ENCODE data around the gene SMAD4. TPM values are rescaled to one million over a fixed set of nuclear protein-coding genes. Genes with fewer than 3 reads are reported as not detected.

The SMAD4 gene
- total and polyA plus RNA-seq, 2 experiments from 2014 or later = 41.9 to 103 TPM

DNA sequence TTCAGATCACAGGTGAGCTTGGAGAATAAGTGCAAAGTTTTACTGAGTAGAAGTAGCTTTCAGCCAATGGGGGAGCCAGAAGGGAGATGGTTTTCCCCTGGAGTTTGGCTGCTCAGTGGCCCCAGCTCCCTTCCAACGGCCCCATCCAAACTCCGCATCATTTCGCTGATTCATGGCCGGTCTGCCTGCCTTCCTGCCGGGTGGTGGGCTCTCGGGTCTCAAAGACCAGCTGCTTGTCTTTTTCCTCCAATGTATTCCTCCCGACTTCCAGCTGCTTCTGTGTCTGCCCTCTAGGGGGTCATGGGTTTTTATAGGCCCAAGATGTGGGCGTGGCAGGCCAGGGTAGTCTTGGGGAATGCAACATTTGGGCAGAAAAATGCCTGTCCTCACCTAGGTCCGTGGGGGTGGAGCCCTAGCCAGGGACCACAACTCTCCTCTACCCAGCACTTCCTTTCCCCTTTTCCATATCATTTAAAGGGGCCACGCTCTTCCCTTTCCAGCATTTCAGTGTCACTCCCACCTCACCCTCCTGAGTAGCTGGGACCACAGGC, 94.0 kb downstream of the SMAD4 start (continued):
- TF ChIP-seq, protein P1, sequence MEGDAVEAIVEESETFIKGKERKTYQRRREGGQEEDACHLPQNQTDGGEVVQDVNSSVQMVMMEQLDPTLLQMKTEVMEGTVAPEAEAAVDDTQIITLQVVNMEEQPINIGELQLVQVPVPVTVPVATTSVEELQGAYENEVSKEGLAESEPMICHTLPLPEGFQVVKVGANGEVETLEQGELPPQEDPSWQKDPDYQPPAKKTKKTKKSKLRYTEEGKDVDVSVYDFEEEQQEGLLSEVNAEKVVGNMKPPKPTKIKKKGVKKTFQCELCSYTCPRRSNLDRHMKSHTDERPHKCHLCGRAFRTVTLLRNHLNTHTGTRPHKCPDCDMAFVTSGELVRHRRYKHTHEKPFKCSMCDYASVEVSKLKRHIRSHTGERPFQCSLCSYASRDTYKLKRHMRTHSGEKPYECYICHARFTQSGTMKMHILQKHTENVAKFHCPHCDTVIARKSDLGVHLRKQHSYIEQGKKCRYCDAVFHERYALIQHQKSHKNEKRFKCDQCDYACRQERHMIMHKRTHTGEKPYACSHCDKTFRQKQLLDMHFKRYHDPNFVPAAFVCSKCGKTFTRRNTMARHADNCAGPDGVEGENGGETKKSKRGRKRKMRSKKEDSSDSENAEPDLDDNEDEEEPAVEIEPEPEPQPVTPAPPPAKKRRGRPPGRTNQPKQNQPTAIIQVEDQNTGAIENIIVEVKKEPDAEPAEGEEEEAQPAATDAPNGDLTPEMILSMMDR (conservative IDR thresholded peaks at IDR 0.05; ENCODE audit: low read depth in 2 of 2) = no peak
- TF ChIP-seq EZH2 (IDR thresholded peaks at IDR 0.05; ENCODE audit: low read depth, unreplicated experiment) (no peak), STAT1 (IDR thresholded peaks at IDR 0.05; ENCODE audit: unreplicated experiment) (no peak)

DNA sequence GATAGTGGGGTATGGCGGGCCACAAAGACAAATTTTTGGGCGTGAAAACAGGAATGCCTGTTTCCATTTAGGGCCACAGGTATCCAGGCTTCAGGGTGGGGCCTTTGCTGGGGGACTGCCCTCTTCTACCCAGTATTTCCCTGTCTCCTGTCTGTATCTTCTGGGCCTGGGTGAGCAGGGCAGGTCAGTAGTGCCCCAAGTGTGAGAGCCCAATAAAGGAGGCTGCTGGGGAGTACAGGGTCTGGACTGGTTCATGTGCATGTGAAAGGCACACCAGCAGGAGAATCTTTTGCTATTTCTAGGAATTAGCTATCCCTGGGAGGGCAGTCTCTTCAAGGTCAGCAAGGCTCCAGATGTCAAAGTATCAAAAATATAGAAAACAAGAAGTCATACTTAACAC, 96.0 kb downstream of the SMAD4 start:
- Histone ChIP-seq H3K27ac (ENCODE audit: low read depth) (no peak overlapping the region), H3K27me3 (ENCODE audit: insufficient read depth) (no peaks in the 10 kb centered on the region), H3F3A (replicated peaks; ENCODE audit: low read depth) (peaks cover 5% of the 10 kb centered on the region; the same call in 1 of the 2 replicates), H3K4me1 (ENCODE audit: insufficient read depth) (no peaks in the 10 kb centered on the region; the same call in 1 of the 2 replicates), H3K79me2 (replicated peaks; ENCODE audit: insufficient read depth) (no peaks in the 10 kb centered on the region), H3K4me2 (no peak overlapping the region), H3K4me3 (no peak overlapping the region), H2AFZ (no peak overlapping the region), H3K9me2 (ENCODE audit: insufficient read depth) (0 out of 2 replicates have a peak, but pooled peaks cover 2% of the 10 kb centered on the region), H3K36me3 (ENCODE audit: insufficient read depth) (no peaks in the 10 kb centered on the region), H4K20me1 (replicated peaks; ENCODE audit: insufficient read depth) (no peaks in the 10 kb centered on the region)
- TF ChIP-seq EZH2 (IDR thresholded peaks at IDR 0.05; ENCODE audit: low read depth, unreplicated experiment) (no peak), ZNF114 (CRISPR knock-in tag; IDR thresholded peaks at IDR 0.05) (no peak), STAT1 (IDR thresholded peaks at IDR 0.05; ENCODE audit: unreplicated experiment) (no peak)
- peaks cover 32% of the 10 kb centered on the region for H3K9me3 Mint-ChIP-seq
- H3K4me3 Mint-ChIP-seq = no peak overlapping the region
- H3K4me1 Mint-ChIP-seq = no peaks in the 10 kb centered on the region; the same call in 2 of the 3 replicates
- H3K27ac Mint-ChIP-seq = no peak overlapping the region
- peaks cover 22% of the 10 kb centered on the region for H3K36me3 Mint-ChIP-seq (ENCODE audit: low read depth)
- H3K27me3 Mint-ChIP-seq (ENCODE audit: insufficient read depth, low read depth, poor library complexity) = peaks cover 6% of the 10 kb centered on the region
- ATAC-seq = no peak
- no peak for DNase-seq (ENCODE audit: low spot score)

DNA sequence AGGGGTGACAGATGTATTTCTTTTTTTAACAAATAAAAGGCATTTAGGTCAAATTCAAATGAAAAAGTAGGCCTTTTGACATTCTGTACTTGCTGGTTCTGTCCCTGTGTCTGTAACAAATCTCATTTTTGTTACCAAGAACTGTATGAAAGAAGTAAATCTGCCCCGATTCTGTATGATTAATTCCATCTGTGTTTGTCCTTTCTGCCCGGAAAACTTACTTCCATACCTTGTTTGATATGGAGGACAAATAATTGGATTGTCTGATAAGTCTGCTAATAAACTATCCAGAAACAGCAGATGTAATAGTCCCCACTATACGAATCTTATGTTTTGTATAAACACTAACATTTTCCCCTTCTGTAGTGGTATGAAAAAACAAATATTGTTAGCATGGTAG, 97.7 kb downstream of the SMAD4 start:
- H2AFZ ChIP-seq = no peak overlapping the region
- Mint-ChIP-seq H3K36me3 (ENCODE audit: low read depth) (peaks cover 11% of the 10 kb centered on the region), H3K9me3 (peaks cover 31% of the 10 kb centered on the region), H3K4me1 (no peaks in the 10 kb centered on the region; the same call in 2 of the 3 replicates), H3K27ac (no peak overlapping the region), H3K27me3 (ENCODE audit: insufficient read depth, low read depth, poor library complexity) (peaks cover 11% of the 10 kb centered on the region), H3K4me3 (no peak overlapping the region)
- no peak for DNase-seq (ENCODE audit: low spot score)
- peaks cover 9% of the 10 kb centered on the region; the same call in 1 of the 2 replicates for H3F3A ChIP-seq (replicated peaks; ENCODE audit: low read depth)
- 0 out of 2 replicates have a peak, but pooled peaks cover 2% of the 10 kb centered on the region for H3K9me2 ChIP-seq (ENCODE audit: insufficient read depth)
- no peak for ATAC-seq
- no peaks in the 10 kb centered on the region for H4K20me1 ChIP-seq (replicated peaks; ENCODE audit: insufficient read depth)
- no peak overlapping the region for H3K4me3 ChIP-seq
- H3K79me2 ChIP-seq (replicated peaks; ENCODE audit: insufficient read depth) = no peaks in the 10 kb centered on the region
- H3K4me1 ChIP-seq (ENCODE audit: insufficient read depth) = no peaks in the 10 kb centered on the region; the same call in 1 of the 2 replicates
- H3K4me2 ChIP-seq = no peak overlapping the region
- H3K27me3 ChIP-seq (ENCODE audit: insufficient read depth) = no peaks in the 10 kb centered on the region
- H3K36me3 ChIP-seq (ENCODE audit: insufficient read depth) = no peaks in the 10 kb centered on the region
- H3K27ac ChIP-seq (ENCODE audit: low read depth) = no peak overlapping the region
- TF ChIP-seq CREB1 (CRISPR knock-in tag; IDR thresholded peaks at IDR 0.05; ENCODE audit: low read depth) (no peak), POLR2AphosphoS5 (IDR thresholded peaks at IDR 0.05; ENCODE audit: low read depth) (no peak), EZH2phosphoT487 (IDR thresholded peaks at IDR 0.05; ENCODE audit: unreplicated experiment) (no peak), JUNB (IDR thresholded peaks at IDR 0.05; ENCODE audit: unreplicated experiment) (no peak), EZH2 (IDR thresholded peaks at IDR 0.05; ENCODE audit: low read depth, unreplicated experiment) (no peak), STAT1 (IDR thresholded peaks at IDR 0.05; ENCODE audit: unreplicated experiment) (no peak)
- TF ChIP-seq, protein P2, sequence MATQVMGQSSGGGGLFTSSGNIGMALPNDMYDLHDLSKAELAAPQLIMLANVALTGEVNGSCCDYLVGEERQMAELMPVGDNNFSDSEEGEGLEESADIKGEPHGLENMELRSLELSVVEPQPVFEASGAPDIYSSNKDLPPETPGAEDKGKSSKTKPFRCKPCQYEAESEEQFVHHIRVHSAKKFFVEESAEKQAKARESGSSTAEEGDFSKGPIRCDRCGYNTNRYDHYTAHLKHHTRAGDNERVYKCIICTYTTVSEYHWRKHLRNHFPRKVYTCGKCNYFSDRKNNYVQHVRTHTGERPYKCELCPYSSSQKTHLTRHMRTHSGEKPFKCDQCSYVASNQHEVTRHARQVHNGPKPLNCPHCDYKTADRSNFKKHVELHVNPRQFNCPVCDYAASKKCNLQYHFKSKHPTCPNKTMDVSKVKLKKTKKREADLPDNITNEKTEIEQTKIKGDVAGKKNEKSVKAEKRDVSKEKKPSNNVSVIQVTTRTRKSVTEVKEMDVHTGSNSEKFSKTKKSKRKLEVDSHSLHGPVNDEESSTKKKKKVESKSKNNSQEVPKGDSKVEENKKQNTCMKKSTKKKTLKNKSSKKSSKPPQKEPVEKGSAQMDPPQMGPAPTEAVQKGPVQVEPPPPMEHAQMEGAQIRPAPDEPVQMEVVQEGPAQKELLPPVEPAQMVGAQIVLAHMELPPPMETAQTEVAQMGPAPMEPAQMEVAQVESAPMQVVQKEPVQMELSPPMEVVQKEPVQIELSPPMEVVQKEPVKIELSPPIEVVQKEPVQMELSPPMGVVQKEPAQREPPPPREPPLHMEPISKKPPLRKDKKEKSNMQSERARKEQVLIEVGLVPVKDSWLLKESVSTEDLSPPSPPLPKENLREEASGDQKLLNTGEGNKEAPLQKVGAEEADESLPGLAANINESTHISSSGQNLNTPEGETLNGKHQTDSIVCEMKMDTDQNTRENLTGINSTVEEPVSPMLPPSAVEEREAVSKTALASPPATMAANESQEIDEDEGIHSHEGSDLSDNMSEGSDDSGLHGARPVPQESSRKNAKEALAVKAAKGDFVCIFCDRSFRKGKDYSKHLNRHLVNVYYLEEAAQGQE (IDR thresholded peaks at IDR 0.05; ENCODE audit: unreplicated experiment) = no peak
- TF ChIP-seq, protein P1 (conservative IDR thresholded peaks at IDR 0.05; ENCODE audit: low read depth in 2 of 2) = no peak
